NCI-H748 (cell line): ENCODE measurements around the gene ATP8A1.
"Not testable (repeated sequence)": the region's sequence is repeated elsewhere in the genome, so short reads cannot be mapped to it uniquely, and the experiment has no call there.

Source experiments
- DNase-seq: peaks from one replicate; lab custom pipeline; 2025; ENCODE audit not compliant: unreplicated experiment; lab: John Stamatoyannopoulos, UW

The ATP8A1 gene

DNA sequence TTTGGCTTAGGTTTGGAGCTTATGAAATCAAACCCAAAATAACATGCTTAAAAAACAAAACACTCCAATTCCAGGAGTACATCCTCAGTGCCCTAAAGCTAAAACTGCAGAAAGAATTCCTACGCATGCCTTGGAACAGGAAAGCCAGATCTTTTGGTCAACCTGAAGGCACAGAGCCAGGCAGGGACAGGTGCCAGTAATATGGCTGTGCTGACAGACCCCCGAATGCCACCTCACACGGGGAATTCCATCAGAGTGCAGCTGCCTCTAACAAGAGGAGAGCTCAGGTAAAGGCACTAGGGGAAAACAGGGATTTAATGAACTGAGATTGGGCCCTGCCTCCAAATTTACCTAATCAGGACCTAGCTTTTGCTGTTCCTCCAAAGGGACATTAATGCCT lies 182.5 kb downstream of the ATP8A1 start:
- no peak for DNase-seq

DNA sequence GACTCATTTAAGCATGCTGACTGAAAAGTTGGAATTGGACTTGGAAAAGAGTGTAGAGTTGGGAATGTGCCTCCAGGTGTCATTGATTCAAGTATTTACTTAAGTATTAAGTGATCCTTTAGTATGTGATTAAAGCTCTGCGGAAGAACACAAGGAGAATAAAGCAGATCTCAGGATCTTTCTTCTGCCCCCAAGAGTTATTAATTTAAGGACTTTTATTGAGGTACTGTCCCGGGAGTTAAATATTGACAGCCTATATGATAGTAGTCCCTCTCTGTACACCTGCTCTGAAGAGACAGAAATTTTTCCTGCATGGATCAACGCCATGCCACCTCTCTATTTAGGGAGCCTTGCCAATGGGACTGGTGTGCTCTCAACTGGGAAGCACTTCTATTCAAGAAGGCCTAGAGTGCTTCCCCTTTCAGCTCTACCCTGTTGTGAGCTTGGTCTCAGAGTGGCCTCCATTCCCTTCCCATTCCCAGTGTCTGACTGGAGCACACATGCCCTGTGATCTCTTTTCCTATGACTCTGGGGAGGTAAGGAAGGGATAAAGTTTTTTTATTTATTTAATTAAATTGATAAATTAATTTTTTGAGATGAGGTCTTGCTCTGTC lies 183.7 kb downstream of the ATP8A1 start:
- DNase-seq = no peak

DNA sequence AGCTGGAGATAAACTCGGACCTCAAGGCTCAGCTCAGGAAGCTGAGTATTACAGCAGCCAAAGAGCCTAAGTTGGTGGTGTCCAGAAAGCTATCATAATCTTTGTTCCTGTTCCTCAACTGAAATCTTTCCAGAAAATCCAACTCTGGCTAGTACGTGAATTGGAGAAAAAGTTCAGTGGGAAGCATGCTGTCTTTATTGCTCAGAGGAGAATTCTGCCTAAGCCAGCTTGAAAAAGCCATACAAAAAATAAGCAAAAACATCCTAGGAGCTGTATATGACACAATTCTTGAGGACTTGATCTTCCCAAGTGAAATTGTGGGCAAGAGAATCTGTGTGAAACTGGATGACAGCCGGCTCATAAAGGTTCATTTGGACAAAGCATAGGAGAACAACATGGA lies 185.0 kb downstream of the ATP8A1 start:
- DNase-seq = no peak

DNA sequence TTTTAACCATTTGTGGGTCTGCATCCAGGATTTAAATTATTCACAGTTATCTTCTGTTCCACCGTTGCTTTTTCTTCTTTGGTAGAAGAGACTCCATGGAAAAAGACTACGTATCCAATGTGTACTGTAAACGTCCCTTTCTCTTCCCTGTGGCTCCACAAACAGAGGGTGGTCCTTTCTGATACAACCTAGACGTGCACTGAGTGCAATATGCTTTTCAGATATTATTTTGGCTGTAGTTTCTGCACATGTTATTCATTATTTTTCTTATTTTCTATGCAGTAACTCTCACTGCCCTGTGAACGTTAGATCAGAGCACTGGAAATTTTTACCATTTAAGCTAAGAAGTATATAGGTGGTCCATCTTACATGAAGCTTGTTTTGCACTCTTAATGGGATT lies 186.9 kb downstream of the ATP8A1 start:
- DNase-seq = no peak

DNA sequence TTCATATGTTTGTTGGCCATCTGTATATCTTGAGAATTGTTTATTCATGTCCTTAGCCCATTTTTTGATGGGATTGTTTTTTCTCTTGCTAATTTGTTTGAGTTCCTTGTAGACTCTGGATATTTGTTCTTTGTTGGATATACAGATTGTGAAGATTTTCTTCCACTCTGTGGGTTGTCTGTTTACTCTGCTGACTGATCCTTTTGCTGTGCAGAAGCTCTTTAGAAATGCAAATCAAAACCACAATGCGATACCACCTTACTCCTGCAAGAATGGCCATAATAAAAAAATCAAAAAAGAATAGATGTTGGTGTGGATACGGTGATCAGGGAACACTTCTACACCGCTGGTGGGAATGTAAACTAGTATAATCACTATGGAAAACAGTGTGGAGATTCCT lies 189.1 kb downstream of the ATP8A1 start:
- not testable (repeated sequence) for DNase-seq

DNA sequence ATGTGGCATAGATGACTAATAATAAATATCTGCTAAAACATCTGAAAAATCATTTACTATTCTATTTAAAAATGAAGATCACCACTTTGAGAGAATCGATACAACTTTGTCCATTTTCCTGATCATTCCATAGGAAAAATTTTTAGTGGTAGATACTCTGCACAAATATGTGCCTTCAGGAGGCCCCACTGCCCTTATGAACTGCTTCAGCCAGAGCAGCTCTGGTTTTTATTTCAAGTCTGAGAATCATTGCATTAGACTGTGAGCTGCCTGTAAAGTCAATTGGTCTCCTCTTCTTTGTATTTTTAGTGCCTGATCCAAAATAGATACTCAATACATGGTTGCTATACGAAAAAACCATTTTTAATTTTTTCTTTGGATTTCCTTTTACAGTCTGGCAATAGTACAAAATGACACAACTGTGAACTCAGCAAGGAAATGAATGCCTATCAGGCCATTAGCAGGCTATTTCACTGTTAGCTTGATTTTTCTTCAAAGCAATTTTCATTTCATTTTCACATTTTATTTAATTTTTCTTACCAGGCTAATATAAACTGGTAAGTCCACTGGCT lies 190.5 kb downstream of the ATP8A1 start:
- DNase-seq = no peak

DNA sequence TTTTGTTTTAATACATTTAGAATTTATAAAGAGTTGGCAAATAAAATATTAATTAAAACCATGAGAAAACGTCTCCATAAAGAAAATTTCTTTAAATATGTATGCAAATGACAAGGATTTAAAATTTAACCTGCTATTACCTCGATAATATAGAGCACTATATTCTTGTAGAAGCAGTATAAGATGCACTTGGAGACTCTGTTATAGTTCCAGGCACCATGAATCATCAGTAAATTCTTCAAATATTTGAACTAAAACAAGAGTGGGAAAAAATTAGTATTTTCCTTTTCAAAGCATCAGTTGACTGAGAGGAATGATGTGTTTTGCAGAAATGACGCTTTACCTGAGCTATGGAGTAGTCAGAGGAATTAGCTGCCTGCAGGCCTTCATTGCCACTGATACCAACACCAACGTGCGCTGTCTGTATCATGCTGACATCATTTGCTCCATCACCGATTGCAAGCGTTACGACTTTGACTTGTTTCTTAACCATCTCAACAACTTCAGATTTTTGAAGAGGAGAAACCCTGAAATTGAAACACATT lies 192.3 kb downstream of the ATP8A1 start:
- no peak for DNase-seq

DNA sequence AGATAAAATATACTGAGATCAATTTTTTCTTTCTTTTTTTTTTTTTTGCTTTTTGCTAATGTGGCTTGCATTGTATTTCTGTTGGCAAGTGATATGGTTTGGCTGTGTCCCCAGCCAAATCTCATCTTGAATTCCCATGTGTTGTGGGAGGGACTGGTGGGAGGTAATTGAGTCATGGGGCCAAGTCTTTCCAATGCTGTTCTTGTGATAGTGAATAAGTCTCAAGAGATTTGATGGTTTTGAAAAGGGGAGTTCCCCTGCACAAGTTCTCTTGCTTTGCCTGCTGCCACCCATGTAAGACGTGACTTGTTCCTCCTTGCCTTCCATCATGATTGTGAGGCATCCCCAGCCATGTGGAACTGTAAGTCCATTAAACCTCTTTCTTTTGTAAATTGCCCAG lies 195.7 kb downstream of the ATP8A1 start:
- not testable (repeated sequence) for DNase-seq

DNA sequence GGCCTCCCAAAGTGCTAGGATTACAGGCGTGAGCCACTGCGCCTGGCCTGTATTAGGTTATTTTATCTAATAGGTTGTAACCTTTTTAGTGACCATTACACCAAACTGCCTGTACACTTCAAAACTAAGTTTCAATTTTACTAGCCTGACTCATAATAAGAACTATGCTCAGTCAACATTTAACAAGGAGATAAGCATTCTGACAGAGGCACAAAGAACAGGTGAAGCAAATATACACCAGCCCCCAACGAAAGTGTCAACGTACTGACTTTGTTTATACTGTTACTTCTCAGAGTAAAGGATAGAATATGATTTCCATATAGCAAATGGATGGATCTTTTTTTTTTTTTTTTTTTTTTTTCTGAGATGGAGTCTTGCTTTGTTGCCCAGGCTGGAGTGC lies 196.9 kb downstream of the ATP8A1 start:
- no peak for DNase-seq

DNA sequence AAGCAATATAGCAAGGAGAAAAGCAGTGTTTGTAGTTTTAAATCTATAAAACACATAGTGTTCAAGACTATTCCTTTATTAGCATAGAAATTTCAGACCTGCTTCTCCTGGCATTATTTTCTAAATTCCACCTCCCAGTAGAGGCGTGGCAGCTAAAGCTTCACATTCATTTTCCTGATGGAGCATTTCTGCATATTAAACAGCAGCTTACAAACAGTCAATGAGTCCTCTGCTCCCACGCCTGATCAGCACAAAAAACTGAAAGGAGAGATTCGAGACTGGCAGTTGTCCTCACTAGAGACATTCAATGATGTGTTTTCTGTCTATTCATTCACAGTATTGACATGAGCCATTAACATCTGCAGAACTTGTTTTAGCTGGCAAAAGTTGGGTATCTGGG lies 198.2 kb downstream of the ATP8A1 start:
- DNase-seq = no peak

DNA sequence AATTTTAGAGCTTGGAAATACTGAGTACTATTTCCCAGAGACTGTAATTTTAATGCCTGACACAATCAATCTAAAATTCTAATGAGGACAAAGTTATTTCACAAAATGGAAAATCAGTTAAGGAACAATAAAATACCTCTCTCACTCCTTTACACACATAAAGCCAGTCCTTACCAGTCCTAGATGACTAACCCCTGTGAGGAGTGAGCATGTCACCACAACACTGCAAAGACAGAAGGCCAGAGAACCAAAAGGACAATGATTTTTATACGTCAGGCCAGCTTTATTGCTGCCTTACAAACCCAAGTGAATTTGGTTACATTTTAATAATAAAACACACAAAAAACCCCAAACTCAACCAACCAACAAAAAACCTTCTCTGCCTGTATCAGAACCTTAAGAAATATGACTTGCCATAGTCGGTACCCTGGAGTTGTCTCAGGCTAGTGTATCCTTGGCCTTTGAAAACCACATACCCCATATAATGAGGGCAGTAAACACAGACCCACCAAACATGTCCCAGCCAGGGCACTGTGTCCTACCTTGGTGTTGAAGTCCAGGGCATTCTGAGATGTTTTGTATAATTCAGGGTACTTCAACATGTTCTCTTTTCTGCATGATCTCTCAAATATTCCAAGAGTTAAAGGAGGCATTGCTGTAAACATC lies 202.0 kb downstream of the ATP8A1 start:
- DNase-seq = no peak

DNA sequence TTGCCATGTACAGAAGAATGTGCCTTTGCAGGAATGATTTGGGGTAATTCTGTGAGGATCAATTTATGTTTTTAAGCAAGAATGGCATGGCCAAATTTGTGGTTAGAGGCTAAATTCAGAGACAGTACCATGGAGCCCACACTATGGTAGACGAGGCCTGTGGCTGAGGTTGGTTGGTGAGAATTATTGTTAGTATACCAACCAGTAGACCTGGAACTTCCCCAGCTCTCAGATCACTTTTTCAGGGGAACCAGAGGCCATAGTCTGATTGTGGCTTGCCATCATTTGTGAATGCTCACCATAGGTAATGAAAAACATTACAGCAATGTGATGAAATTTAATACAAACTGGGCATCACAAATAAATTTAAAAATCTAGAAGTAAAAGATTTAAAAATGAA lies 203.3 kb downstream of the ATP8A1 start:
- DNase-seq = no peak

DNA sequence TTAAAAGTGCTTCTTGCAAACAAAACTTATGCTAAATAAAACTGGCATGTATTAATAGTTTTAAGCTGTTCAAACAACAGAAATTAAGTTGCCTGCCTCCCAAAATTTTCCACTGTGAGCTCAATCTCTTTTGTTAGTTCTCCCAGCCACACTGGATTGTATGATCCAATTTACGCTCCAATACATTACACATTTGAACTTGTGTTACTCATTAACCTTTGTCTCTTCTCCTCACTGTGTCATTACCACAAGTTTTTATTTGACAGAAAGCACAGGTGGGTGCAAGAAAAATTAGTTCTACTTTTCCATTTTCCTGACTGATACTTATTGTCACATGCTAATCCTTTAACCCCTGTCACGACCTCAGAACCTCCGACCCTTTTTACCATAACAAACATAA lies 204.1 kb downstream of the ATP8A1 start:
- no peak for DNase-seq

DNA sequence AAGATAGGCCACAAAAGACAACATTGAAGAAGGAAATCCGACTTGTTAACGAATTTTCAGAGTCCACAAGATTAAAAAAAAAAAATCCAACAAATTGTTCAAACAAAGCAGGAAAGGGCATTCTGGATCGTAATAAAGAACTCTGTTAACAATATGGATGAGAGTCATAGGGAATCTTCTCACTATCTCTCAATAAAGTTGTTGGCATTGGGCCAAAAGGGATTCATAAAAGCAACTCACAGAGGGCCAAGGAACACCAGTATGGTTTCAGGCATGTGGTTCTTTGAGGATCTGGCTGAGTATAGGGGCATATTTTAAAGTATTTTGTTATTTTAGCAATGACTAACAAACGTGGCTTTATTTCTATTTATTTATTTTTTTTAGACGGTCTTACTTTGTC lies 210.1 kb downstream of the ATP8A1 start:
- DNase-seq = no peak

DNA sequence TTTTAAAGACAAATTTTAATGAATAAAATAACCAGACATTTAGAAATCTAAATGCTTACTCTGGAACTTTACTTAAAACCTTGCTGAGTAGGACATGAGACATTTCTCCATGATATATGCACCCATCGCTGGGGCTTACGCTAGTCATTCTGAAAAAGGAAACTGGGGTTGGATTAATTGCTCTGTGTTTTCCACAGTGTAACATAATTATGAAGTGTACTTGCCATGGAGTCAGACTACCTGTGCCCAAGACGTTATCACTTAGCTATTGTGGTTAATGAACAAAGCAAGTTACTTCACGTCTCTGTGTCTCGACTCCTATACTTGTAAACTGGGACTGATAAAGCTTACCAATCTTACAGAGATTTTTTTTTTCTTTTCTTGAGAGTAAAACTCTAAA lies 211.9 kb downstream of the ATP8A1 start:
- no peak for DNase-seq

DNA sequence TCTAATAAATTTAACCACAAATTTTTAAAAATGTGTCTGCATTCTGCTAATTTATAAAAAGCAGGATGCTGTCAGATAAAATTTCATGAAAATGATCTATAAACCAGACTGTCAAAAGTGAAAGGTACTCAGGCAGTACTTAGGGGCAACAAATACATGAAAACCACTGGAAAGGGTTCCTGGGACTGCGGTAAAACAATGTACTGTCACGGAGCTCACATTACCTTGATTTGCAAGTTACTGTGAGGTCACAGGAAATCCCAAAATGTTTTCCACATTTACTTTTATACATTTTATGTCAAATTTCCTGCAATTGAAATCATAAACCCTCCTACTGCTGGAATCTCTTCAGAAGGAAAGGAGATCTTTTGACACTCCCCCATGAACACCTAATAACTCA lies 214.3 kb downstream of the ATP8A1 start:
- DNase-seq = no peak

DNA sequence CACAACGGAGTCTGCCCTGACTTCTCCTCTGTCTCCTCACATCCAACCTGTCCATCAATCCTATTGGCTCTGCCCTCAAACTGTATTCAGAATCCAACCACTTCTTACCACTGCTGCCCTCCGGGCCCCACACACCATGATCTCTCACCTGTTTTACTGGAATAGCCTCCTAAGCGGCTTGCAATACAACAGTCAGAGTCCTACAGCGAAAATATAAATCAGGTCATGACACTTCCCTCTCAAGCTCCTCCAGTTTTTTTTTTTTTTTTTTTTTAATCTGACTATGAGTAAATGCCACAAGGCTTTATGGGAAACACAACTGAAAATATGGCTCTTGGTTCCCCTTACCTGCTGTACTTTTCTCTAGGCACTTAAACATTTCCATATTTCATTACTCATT lies 216.8 kb downstream of the ATP8A1 start:
- no peak for DNase-seq

DNA sequence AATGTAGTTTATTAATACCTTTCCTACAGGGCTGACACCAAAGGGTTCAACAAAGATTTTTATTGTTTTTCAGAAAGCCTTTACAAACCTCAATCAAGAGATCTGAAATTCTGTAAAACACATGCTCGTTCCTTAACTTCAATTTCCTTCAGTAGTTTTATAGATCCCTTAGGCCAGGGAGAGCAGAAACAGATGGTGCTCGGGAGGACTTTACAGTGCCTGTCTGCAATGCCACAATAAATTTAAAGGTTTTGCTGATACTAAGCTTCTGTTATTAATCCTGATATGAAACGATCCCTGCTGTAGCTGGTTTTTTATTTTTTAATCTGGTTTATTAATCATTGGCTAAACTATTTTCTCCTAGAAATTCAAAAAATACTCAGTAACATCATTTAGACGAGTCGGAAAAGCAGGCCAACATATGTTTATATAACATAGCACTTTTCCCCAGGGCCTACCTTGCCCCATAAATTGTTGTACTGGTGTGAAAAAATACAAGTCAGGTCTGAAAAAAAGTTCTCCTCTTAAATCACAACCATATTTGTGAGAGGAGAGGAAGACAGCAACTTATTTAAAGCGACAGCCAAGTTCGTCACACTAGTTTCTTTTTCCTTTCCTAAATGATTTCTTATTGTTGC lies 219.9 kb downstream of the ATP8A1 start:
- no peak for DNase-seq

DNA sequence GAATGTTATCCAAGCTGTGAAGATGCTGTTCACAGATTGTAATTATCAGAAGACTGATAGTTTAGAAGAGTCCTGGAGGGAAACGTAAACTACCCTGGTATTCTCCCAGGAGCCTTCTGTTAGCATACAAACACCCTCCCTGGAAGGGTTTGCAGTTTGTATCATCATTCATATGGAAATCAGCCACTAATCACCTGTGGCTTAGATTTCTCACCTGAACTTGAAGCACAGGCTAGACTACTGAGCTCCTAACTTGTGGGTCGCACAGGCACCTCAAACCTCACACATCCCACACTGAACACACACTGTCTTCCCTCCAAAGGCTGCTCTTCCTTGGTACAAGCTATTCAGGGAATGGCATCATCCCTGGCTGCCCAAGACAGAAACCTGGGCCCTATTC lies 228.9 kb downstream of the ATP8A1 start:
- no peak for DNase-seq

DNA sequence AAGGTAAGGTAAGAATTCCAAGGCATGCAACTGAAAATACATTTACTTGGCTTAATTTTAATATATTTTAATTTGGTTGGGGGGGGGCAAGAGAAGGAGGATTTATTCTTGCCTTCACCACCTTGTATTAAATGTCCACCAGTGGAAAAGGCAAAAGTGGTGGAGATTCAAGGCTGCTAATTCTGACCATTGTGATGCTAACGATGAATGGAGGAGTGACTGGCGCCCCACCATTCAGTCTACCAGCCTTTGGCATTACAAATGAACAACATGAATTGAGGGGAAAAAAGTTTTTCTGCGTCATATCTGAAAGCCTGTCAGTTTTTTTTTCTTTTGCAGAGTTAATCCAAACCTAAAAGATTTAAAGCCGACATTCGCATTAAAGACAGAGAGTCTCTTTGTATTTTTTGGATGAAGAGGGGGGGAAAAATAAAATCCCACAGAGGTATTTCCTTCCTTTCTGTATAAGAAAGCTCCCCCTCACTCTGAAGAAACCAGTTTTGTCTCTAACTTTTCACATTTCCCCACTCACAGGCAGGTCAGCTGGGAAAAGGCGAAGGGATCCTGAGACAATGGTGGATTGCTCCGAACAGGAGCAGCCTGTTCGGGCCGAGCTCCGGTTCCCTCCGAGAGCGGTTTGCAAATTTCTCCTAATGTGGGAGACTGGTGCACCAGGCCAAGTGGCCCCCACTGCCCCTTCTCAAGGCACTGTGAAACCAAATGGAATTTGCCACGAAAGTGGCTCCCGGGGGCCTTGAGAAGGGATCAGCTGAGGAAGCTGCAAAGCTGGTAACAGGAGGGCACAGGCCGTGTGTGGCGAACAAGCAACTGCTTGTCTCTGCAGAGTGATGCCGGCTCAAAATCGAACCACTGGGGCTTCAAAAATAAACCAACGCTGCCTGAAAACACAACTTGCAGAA lies 231.5 kb downstream of the ATP8A1 start:
- no peak for DNase-seq

DNA sequence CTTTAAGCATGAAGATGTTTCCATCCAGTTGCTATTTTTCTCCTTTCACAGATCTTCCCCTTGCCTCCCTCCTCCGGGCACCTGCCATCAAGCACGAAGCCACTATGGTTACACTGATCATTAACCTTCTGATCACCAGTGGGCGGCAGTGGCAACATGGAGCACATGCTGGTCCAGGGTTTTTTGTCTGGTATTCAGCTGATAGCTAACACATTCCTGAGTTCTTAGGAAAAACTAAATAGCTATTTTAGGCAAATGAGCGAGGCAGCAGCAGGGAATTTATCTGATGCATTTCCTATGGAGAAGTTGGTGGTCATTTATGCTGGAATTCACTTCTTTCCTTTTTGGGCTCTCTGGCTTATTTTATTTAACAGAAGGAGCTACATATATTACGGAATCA lies 236.8 kb downstream of the ATP8A1 start:
- no peak for DNase-seq
